AML-193 (cell line): ENCODE results near the gene KLHDC2.
A peak's percentile ranks its signal among the peaks of the same experiment; 100 is the strongest.
"Not testable (repeated sequence)": the region's sequence is repeated elsewhere in the genome, so short reads cannot be mapped to it uniquely, and the experiment has no call there.

ENCODE experiments used
- DNase-seq, 2 experiments: peaks; one replicate each; lab custom pipeline; 2025; lab: John Stamatoyannopoulos, UW

KLHDC2 gene, protein sequence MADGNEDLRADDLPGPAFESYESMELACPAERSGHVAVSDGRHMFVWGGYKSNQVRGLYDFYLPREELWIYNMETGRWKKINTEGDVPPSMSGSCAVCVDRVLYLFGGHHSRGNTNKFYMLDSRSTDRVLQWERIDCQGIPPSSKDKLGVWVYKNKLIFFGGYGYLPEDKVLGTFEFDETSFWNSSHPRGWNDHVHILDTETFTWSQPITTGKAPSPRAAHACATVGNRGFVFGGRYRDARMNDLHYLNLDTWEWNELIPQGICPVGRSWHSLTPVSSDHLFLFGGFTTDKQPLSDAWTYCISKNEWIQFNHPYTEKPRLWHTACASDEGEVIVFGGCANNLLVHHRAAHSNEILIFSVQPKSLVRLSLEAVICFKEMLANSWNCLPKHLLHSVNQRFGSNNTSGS

GRCh38 chr14:49767571-49768300 lies at the start of gene KLHDC2:
TSS of gene KLHDC2 (plus strand) at chr14:49768153. CDS start at chr14:49768469, 316 bp downstream.
- DNase-seq: peak; percentile 54 to 75

- no peak for DNase-seq
Measured at GRCh38 chr14:49720744-49721143, 47.2 kb upstream of the KLHDC2 start.

DNA sequence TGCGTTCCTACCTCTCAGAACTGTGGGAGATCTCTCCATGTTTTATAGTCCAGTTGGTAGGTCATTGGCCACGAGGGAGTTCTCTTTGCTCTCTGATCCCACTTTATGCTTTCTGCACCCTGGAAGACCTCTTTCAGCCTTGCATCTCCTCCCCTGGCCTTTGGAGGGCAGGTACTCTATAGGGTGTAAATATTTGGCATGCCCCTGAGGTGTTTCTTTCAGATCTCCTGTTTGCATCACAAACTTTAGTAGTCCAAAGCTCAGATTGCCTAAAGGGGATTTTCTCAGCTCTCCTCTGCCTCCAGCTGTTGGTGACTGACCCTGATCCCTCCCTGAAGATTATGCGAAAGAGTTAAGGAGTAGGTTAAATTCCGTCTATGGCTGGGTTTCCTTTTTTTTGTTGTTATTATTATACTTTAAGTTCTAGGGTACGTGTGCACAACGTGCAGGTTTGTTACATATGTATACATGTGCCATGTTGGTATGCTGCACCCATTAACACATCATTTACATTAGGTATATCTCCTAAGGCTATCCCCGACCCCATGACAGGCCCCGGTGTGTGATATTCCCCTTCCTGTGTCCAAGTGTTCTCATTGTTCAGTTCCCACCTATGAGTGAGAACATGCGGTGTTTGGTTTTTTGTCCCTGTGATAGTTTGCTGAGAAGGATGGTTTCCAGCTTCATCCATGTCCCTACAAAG lies 46.1 kb upstream of the KLHDC2 start:
- not testable (repeated sequence) for DNase-seq

DNA sequence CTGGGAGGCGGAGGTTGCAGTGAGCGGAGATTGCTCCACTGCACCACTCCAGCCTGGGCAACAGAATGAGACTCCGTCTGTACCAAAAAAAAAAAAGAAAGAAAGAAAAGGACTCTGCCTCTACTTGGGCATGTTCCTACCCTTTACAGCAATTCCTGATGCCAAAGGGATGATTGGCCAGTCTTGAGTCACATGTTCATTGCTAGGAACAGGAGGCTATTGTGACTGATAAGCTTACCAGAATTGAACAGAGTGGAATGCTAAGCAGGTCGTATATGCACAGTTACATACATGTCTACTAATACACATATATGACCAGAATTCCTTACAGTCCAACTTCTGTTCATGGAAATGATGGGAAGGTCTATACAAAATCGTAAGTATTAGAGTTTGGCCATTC lies 40.8 kb upstream of the KLHDC2 start:
- no peak for DNase-seq

DNA sequence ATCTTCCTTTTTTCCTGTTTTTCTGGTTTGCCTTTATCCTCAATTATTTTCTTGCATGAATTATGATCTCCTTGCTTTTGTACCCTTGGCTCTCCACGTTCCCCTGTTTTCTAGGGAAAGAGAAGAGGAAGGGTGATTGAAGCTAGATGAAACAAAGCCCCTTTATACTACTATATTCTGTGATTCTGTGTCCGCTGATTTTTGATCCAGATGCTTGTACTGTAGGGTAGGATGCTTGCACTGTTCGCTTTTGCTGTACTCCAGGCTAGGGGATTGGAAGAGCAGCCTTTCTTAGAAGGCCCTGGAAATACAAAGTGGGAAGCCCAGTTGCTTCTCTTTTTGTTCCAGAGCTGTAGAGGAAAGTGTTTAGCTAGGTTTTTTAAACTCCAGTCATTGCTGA lies 35.1 kb upstream of the KLHDC2 start:
- DNase-seq: no peak

GRCh38 chr14:49733836-49734235 lies 34.1 kb upstream of the KLHDC2 start:
- DNase-seq: no peak

GRCh38 chr14:49735669-49736068 lies 32.3 kb upstream of the KLHDC2 start:
- not testable (repeated sequence) for DNase-seq

GRCh38 chr14:49745191-49745590 lies 22.8 kb upstream of the KLHDC2 start:
- no peak for DNase-seq

GRCh38 chr14:49746476-49746875 lies 21.5 kb upstream of the KLHDC2 start:
- DNase-seq: not testable (repeated sequence)

DNA sequence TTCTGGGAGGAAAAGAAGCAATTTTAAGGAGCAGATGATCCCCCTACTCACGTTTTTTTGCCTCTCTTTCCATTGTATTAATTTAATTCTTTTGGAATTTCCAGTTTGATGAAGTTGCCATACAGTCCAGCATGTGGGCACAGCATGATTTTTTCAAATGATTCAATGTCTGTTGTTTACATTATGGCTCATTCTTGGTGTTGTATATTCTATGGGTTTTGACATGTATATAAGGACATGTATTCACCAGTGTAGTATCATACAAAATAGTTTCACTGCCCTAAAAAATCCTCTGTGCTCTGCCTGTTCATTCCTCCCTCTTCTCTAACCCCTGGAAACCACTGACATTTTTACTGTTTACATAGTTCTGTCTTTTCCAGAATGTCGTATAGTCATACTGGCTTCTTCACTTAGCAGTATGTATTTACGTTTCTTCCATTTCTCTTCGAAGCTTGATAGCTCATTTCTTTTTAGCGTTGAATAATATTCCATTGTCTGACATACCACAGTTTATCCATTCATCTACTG lies 13.3 kb upstream of the KLHDC2 start:
- no peak for DNase-seq

GRCh38 chr14:49755378-49755777 lies 12.6 kb upstream of the KLHDC2 start:
- DNase-seq: no peak

GRCh38 chr14:49761839-49762551 lies 6.0 kb upstream of the KLHDC2 start:
- DNase-seq: no peak

DNA sequence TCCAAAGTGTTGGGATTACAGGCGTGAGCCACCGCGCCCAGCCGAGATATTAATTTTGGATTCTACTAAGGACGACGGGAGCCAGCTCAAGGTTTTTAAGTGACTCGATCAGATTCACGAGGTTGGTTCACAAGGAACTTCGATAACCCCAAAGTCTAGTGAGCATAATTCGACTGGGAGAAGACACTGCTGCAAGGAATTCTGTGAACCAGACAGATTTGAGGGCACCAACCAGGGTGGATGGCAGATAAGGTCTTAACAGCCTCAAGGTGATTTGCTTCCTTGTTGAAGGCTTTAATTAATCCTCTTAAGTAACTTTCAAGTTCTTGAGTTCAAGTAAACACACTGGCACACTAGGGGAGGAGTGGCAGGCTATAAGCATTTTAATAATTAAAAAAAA lies 1.1 kb upstream of the KLHDC2 start:
- DNase-seq: no peak

DNA sequence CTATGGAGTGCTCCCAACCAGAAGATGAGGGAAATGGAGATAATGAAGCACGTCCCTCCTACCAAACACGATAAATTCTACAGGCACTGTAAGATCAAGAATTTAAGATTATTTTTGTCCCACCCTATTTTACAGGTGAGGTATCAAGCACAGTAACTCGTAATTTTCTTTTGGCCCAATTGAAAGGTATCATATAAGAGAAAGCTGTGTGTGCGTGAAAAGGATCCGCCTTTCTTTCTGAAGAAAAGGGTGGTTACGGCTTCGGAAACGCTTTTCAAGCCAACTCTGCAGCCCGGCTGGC lies 733 bp upstream of the KLHDC2 start:
- DNase-seq: no peak

GRCh38 chr14:49768301-49769121 lies 558 bp downstream of the KLHDC2 start:
- peak; percentile 29 to 54 for DNase-seq

GRCh38 chr14:49769171-49769570 lies 1.2 kb downstream of the KLHDC2 start:
- no peak for DNase-seq

GRCh38 chr14:49769581-49770211 lies 1.7 kb downstream of the KLHDC2 start:
- DNase-seq: no peak

GRCh38 chr14:49770212-49770817 lies 2.4 kb downstream of the KLHDC2 start:
- DNase-seq: no peak

GRCh38 chr14:49771691-49772090 lies 3.7 kb downstream of the KLHDC2 start:
- not testable (repeated sequence) for DNase-seq

DNA sequence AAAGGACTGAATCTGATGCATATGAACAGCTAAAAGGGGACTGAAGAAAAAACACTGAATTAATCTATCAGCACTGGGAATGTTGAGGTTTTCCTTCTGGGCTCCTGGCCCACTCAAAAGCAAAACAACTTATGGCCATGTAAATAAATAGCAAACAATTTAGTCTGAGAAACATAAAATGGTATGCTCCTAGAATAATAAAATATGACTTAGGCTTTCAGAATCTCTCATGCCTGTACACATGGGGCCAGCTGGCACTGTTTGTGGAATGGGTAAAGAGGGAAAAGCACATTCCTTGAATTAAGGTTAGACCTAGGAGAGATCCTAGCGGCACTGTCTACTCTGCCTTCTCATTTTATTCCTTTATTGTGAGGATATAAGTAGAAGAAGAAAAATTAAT lies 6.2 kb downstream of the KLHDC2 start:
- DNase-seq: no peak
